ENCODE data around the gene LOXHD1. TPM values are rescaled to one million over a fixed set of nuclear protein-coding genes. Genes with fewer than 3 reads are reported as not detected.

Gene LOXHD1
- total RNA-seq, 1 experiment from 2014 or later = 0.35 TPM

DNA sequence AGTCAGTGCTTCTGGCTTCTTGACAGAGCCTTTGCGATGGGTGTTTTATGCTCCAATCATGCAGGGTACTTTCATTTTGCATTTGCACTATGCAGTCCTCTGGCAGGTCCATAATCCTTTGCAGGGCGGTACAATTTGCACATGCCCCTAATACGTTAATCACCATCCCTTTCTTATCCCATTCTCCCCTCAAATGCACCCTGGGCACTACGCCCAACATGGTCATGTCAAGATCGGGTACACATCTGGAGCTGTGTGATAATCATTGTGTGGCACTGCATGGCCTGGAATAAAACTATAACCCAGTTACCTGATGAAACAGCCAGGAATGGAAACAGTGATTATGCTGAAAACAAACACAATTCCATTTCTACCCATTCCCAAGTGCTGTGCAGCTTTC lies 27.7 kb downstream of the LOXHD1 start:
- Mint-ChIP-seq H3K27ac (no peak overlapping the region), H3K4me3 (no peak overlapping the region), H3K27me3 (ENCODE audit: low read depth) (no peaks in the 10 kb centered on the region; the same call in 1 of the 2 replicates), H3K4me1 (0 out of 2 replicates have a peak, but pooled peaks cover 3% of the 10 kb centered on the region), H3K36me3 (no peaks in the 10 kb centered on the region), H3K9me3 (peaks cover 22% of the 10 kb centered on the region)
- no peak for DNase-seq (ENCODE audit: low spot score)
- CTCF ChIA-PET = interaction anchor here (2.7 kb wide), 1 partner anchor 29 kb away, joined by 19 read pairs; no protein-coding TSS in a partner anchor
- POLR2A ChIA-PET = no interaction called here
- no peak for ATAC-seq
- TF ChIP-seq ZNF138 (CRISPR knock-in tag; conservative IDR thresholded peaks at IDR 0.05) (no peak), PRRX2 (CRISPR knock-in tag; IDR thresholded peaks at IDR 0.05) (no peak), EMX1 (CRISPR knock-in tag; IDR thresholded peaks at IDR 0.05) (no peak), NFATC4 (CRISPR knock-in tag; IDR thresholded peaks at IDR 0.05) (no peak)
- TF ChIP-seq, protein P1, sequence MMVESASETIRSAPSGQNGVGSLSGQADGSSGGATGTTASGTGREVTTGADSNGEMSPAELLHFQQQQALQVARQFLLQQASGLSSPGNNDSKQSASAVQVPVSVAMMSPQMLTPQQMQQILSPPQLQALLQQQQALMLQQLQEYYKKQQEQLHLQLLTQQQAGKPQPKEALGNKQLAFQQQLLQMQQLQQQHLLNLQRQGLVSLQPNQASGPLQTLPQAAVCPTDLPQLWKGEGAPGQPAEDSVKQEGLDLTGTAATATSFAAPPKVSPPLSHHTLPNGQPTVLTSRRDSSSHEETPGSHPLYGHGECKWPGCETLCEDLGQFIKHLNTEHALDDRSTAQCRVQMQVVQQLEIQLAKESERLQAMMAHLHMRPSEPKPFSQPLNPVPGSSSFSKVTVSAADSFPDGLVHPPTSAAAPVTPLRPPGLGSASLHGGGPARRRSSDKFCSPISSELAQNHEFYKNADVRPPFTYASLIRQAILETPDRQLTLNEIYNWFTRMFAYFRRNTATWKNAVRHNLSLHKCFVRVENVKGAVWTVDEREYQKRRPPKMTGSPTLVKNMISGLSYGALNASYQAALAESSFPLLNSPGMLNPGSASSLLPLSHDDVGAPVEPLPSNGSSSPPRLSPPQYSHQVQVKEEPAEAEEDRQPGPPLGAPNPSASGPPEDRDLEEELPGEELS (CRISPR knock-in tag; IDR thresholded peaks at IDR 0.05) = no peak
- TF ChIP-seq, protein P2, sequence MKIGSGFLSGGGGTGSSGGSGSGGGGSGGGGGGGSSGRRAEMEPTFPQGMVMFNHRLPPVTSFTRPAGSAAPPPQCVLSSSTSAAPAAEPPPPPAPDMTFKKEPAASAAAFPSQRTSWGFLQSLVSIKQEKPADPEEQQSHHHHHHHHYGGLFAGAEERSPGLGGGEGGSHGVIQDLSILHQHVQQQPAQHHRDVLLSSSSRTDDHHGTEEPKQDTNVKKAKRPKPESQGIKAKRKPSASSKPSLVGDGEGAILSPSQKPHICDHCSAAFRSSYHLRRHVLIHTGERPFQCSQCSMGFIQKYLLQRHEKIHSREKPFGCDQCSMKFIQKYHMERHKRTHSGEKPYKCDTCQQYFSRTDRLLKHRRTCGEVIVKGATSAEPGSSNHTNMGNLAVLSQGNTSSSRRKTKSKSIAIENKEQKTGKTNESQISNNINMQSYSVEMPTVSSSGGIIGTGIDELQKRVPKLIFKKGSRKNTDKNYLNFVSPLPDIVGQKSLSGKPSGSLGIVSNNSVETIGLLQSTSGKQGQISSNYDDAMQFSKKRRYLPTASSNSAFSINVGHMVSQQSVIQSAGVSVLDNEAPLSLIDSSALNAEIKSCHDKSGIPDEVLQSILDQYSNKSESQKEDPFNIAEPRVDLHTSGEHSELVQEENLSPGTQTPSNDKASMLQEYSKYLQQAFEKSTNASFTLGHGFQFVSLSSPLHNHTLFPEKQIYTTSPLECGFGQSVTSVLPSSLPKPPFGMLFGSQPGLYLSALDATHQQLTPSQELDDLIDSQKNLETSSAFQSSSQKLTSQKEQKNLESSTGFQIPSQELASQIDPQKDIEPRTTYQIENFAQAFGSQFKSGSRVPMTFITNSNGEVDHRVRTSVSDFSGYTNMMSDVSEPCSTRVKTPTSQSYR (CRISPR knock-in tag; IDR thresholded peaks at IDR 0.05) = no peak
- TF ChIP-seq, protein P3, sequence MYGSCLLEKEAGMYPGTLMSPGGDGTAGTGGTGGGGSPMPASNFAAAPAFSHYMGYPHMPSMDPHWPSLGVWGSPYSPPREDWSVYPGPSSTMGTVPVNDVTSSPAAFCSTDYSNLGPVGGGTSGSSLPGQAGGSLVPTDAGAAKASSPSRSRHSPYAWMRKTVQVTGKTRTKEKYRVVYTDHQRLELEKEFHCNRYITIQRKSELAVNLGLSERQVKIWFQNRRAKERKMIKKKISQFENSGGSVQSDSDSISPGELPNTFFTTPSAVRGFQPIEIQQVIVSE (CRISPR knock-in tag; IDR thresholded peaks at IDR 0.05; ENCODE audit: borderline replicate concordance) = no peak
- TF ChIP-seq, protein P4, sequence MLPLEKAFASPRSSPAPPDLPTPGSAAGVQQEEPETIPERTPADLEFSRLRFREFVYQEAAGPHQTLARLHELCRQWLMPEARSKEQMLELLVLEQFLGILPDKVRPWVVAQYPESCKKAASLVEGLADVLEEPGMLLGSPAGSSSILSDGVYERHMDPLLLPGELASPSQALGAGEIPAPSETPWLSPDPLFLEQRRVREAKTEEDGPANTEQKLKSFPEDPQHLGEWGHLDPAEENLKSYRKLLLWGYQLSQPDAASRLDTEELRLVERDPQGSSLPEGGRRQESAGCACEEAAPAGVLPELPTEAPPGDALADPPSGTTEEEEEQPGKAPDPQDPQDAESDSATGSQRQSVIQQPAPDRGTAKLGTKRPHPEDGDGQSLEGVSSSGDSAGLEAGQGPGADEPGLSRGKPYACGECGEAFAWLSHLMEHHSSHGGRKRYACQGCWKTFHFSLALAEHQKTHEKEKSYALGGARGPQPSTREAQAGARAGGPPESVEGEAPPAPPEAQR (CRISPR knock-in tag; IDR thresholded peaks at IDR 0.05) = no peak

DNA sequence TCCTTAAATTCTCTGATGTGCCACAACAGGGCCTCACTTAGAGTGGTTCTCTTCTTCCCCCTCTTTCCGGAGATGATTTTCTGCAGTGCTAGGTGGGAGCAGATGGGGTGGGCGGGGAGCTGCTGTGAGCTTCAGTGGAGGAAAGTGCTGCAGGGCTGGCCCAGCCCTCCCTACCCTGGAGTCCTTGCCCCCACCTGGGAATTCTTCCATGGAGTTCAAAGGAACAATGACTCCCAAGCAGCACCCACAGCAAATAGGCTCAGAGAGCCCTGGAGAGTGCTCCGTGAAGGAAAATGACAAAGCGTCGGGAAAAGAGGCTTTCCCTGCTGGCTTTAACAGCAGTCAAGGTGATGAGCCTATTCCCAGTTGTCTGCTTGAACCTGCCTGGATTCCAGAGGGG lies 28.8 kb downstream of the LOXHD1 start:
- Mint-ChIP-seq H3K36me3 (no peaks in the 10 kb centered on the region), H3K9me3 (peaks cover 11% of the 10 kb centered on the region), H3K4me1 (peaks cover 4% of the 10 kb centered on the region), H3K4me3 (no peak overlapping the region), H3K27ac (no peak overlapping the region), H3K27me3 (ENCODE audit: low read depth) (no peaks in the 10 kb centered on the region; the same call in 1 of the 2 replicates)
- ATAC-seq = no peak
- DNase-seq (ENCODE audit: low spot score) = no peak
- POLR2A ChIA-PET = no interaction called here
- CTCF ChIA-PET = interaction anchor here (1.6 to 2.7 kb wide), 2 partner anchors 30 to 72 kb away, joined by 5 to 19 read pairs; no protein-coding TSS in a partner anchor
- TF ChIP-seq SMAD4 (CRISPR knock-in tag; IDR thresholded peaks at IDR 0.05) (no peak), ELF4 (CRISPR knock-in tag; IDR thresholded peaks at IDR 0.05; ENCODE audit: low read depth) (no peak), ETV6 (CRISPR knock-in tag; IDR thresholded peaks at IDR 0.05) (no peak), GABPB1 (CRISPR knock-in tag; IDR thresholded peaks at IDR 0.05) (no peak), TP53 (CRISPR knock-in tag; IDR thresholded peaks at IDR 0.05) (no peak), HMGA2 (CRISPR knock-in tag; IDR thresholded peaks at IDR 0.05) (no peak)
- TF ChIP-seq, protein P5, sequence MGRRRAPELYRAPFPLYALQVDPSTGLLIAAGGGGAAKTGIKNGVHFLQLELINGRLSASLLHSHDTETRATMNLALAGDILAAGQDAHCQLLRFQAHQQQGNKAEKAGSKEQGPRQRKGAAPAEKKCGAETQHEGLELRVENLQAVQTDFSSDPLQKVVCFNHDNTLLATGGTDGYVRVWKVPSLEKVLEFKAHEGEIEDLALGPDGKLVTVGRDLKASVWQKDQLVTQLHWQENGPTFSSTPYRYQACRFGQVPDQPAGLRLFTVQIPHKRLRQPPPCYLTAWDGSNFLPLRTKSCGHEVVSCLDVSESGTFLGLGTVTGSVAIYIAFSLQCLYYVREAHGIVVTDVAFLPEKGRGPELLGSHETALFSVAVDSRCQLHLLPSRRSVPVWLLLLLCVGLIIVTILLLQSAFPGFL (CRISPR knock-in tag; IDR thresholded peaks at IDR 0.05; ENCODE audit: borderline replicate concordance) = no peak
- TF ChIP-seq, protein P6, sequence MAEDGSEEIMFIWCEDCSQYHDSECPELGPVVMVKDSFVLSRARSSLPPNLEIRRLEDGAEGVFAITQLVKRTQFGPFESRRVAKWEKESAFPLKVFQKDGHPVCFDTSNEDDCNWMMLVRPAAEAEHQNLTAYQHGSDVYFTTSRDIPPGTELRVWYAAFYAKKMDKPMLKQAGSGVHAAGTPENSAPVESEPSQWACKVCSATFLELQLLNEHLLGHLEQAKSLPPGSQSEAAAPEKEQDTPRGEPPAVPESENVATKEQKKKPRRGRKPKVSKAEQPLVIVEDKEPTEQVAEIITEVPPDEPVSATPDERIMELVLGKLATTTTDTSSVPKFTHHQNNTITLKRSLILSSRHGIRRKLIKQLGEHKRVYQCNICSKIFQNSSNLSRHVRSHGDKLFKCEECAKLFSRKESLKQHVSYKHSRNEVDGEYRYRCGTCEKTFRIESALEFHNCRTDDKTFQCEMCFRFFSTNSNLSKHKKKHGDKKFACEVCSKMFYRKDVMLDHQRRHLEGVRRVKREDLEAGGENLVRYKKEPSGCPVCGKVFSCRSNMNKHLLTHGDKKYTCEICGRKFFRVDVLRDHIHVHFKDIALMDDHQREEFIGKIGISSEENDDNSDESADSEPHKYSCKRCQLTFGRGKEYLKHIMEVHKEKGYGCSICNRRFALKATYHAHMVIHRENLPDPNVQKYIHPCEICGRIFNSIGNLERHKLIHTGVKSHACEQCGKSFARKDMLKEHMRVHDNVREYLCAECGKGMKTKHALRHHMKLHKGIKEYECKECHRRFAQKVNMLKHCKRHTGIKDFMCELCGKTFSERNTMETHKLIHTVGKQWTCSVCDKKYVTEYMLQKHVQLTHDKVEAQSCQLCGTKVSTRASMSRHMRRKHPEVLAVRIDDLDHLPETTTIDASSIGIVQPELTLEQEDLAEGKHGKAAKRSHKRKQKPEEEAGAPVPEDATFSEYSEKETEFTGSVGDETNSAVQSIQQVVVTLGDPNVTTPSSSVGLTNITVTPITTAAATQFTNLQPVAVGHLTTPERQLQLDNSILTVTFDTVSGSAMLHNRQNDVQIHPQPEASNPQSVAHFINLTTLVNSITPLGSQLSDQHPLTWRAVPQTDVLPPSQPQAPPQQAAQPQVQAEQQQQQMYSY (CRISPR knock-in tag; IDR thresholded peaks at IDR 0.05) = no peak
- TF ChIP-seq, protein P7, sequence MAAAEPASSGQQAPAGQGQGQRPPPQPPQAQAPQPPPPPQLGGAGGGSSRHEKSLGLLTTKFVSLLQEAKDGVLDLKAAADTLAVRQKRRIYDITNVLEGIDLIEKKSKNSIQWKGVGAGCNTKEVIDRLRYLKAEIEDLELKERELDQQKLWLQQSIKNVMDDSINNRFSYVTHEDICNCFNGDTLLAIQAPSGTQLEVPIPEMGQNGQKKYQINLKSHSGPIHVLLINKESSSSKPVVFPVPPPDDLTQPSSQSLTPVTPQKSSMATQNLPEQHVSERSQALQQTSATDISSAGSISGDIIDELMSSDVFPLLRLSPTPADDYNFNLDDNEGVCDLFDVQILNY (CRISPR knock-in tag; IDR thresholded peaks at IDR 0.05) = no peak
- TF ChIP-seq, protein P8, sequence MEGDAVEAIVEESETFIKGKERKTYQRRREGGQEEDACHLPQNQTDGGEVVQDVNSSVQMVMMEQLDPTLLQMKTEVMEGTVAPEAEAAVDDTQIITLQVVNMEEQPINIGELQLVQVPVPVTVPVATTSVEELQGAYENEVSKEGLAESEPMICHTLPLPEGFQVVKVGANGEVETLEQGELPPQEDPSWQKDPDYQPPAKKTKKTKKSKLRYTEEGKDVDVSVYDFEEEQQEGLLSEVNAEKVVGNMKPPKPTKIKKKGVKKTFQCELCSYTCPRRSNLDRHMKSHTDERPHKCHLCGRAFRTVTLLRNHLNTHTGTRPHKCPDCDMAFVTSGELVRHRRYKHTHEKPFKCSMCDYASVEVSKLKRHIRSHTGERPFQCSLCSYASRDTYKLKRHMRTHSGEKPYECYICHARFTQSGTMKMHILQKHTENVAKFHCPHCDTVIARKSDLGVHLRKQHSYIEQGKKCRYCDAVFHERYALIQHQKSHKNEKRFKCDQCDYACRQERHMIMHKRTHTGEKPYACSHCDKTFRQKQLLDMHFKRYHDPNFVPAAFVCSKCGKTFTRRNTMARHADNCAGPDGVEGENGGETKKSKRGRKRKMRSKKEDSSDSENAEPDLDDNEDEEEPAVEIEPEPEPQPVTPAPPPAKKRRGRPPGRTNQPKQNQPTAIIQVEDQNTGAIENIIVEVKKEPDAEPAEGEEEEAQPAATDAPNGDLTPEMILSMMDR (IDR thresholded peaks at IDR 0.05) = no peak
- TF ChIP-seq, protein P1 (CRISPR knock-in tag; IDR thresholded peaks at IDR 0.05) = no peak
